ENCODE measurements around the gene PEX11B. TPM values are rescaled to one million over a fixed set of nuclear protein-coding genes. Genes with fewer than 3 reads are reported as not detected.

The PEX11B gene
- total RNA-seq, 4 donors from 2014 or later, result 21.5 to 33.8 (median 27.1) TPM

GRCh38 chr1:145960468-145961108 lies 42.1 kb upstream of the PEX11B start:
- peak; percentile 76 to 86 (median 79) for DNase-seq
- TF ChIP-seq, protein P1, sequence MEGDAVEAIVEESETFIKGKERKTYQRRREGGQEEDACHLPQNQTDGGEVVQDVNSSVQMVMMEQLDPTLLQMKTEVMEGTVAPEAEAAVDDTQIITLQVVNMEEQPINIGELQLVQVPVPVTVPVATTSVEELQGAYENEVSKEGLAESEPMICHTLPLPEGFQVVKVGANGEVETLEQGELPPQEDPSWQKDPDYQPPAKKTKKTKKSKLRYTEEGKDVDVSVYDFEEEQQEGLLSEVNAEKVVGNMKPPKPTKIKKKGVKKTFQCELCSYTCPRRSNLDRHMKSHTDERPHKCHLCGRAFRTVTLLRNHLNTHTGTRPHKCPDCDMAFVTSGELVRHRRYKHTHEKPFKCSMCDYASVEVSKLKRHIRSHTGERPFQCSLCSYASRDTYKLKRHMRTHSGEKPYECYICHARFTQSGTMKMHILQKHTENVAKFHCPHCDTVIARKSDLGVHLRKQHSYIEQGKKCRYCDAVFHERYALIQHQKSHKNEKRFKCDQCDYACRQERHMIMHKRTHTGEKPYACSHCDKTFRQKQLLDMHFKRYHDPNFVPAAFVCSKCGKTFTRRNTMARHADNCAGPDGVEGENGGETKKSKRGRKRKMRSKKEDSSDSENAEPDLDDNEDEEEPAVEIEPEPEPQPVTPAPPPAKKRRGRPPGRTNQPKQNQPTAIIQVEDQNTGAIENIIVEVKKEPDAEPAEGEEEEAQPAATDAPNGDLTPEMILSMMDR (IDR thresholded peaks at IDR 0.05), result peak in 3 of 6 experiments; percentile 6 to 19 (median 13)
- peak; percentile 23 to 36 for TF ChIP-seq POLR2A (IDR thresholded peaks at IDR 0.05)
- Histone ChIP-seq H3K4me1 (peaks cover 8 to 58% (median 14%) of the 10 kb centered on the region in 4 donors), H3K36me3 (no peaks in the 10 kb centered on the region), H3K9me3 (peaks cover 0 to 4% (median 0%) of the 10 kb centered on the region in 4 donors), H3K27ac (peak overlapping the region; percentile 71 to 98 (median 85)), H3K27me3 (no peaks in the 10 kb centered on the region), H3K4me3 (peak overlapping the region; percentile 59 to 71 (median 66))

GRCh38 chr1:145959957-145960467 lies 41.5 kb upstream of the PEX11B start:
- Histone ChIP-seq H3K4me1 (peaks cover 8 to 63% (median 16%) of the 10 kb centered on the region in 4 donors), H3K27ac (peak overlapping the region; percentile 71 to 98 (median 85)), H3K9me3 (peaks cover 0 to 4% (median 0%) of the 10 kb centered on the region in 4 donors), H3K4me3 (peak overlapping the region; percentile 59 to 71 (median 66)), H3K36me3 (no peaks in the 10 kb centered on the region), H3K27me3 (no peaks in the 10 kb centered on the region)
- peak in 1 of 3 donors; percentile 54 for DNase-seq
- TF ChIP-seq, protein P1 (IDR thresholded peaks at IDR 0.05), result no peak
- TF ChIP-seq POLR2A (IDR thresholded peaks at IDR 0.05), result no peak

- no peak for TF ChIP-seq POLR2A (IDR thresholded peaks at IDR 0.05)
- TF ChIP-seq, protein P1 (IDR thresholded peaks at IDR 0.05), result no peak
- no peaks in the 10 kb centered on the region for H3K27me3 ChIP-seq
- no peaks in the 10 kb centered on the region for H3K36me3 ChIP-seq
- no peak overlapping the region for H3K4me3 ChIP-seq
- H3K9me3 ChIP-seq, result peaks cover 0 to 4% (median 0%) of the 10 kb centered on the region in 4 donors
- H3K27ac ChIP-seq, result peak overlapping the region; percentile 2 to 98 (median 54)
- H3K4me1 ChIP-seq, result peaks cover 8 to 70% (median 16%) of the 10 kb centered on the region in 4 donors
- DNase-seq, result no peak
Observed at GRCh38 chr1:145959333-145959732, 40.8 kb upstream of the PEX11B start.

GRCh38 chr1:145958734-145959133 lies 40.2 kb upstream of the PEX11B start:
- TF ChIP-seq, protein P1 (IDR thresholded peaks at IDR 0.05), result no peak
- TF ChIP-seq POLR2A (IDR thresholded peaks at IDR 0.05), result no peak
- no peaks in the 10 kb centered on the region for H3K27me3 ChIP-seq
- DNase-seq, result no peak
- no peaks in the 10 kb centered on the region for H3K36me3 ChIP-seq
- peaks cover 0 to 4% (median 0%) of the 10 kb centered on the region in 4 donors for H3K9me3 ChIP-seq
- peaks cover 8 to 66% (median 14%) of the 10 kb centered on the region in 4 donors for H3K4me1 ChIP-seq
- H3K27ac ChIP-seq, result peak overlapping the region; percentile 88 to 98 (median 92)
- H3K4me3 ChIP-seq, result no peak overlapping the region

GRCh38 chr1:145957443-145958319 lies 39.2 kb upstream of the PEX11B start, which contains the start of gene LIX1L:
LIX1L (minus strand) TSS chr1:145958017; CDS start chr1:145957927, 90 bp downstream.
- peak; percentile 93 to 98 (median 97) for DNase-seq
- H3K27me3 ChIP-seq, result no peaks in the 10 kb centered on the region
- H3K4me3 ChIP-seq, result peak within 1 kb of the TSS; percentile 71 to 94 (median 77)
- no peaks in the 10 kb centered on the region for H3K36me3 ChIP-seq
- peaks cover 0 to 4% (median 0%) of the 10 kb centered on the region in 4 donors for H3K9me3 ChIP-seq
- peaks cover 8 to 55% (median 11%) of the 10 kb centered on the region in 4 donors for H3K4me1 ChIP-seq
- TF ChIP-seq, protein P1 (IDR thresholded peaks at IDR 0.05), result no peak
- TF ChIP-seq POLR2A (IDR thresholded peaks at IDR 0.05), result peak; percentile 48 to 61
- peak within 1 kb of the TSS; percentile 88 to 98 (median 92) for H3K27ac ChIP-seq

Data from Peyer's patch (tissue), 4 donors.